GM20000 (cell line): ENCODE measurements around the gene ENC1.
"Not testable (repeated sequence)": the region's sequence is repeated elsewhere in the genome, so short reads cannot be mapped to it uniquely, and the experiment has no call there.

Experiments
- DNase-seq: peaks from one replicate; pipeline ENCODE4 v3.0.0; 2012; ENCODE audit warnings: low spot score
- CTCF ChIP-seq: IDR thresholded peaks from 2 replicates; pipeline ENCODE4 v1.5.1; 2012; ENCODE audit warnings: mild to moderate bottlenecking, control low read depth; ENCODE audit errors: extremely low read depth, missing control alignments

The ENC1 gene

GRCh38 chr5:74640450-74640953 is at the start of gene ENC1:
Gene ENC1, minus strand, starts transcription at chr5:74640728. Its CDS starts 4,243 bp downstream, at chr5:74636485.
- peak; percentile 14 for TF ChIP-seq CTCF
- DNase-seq, result peak; percentile 74

GRCh38 chr5:74686962-74687751 is 46.6 kb upstream of the ENC1 start:
- no peak for DNase-seq
- TF ChIP-seq CTCF, result no peak

DNA sequence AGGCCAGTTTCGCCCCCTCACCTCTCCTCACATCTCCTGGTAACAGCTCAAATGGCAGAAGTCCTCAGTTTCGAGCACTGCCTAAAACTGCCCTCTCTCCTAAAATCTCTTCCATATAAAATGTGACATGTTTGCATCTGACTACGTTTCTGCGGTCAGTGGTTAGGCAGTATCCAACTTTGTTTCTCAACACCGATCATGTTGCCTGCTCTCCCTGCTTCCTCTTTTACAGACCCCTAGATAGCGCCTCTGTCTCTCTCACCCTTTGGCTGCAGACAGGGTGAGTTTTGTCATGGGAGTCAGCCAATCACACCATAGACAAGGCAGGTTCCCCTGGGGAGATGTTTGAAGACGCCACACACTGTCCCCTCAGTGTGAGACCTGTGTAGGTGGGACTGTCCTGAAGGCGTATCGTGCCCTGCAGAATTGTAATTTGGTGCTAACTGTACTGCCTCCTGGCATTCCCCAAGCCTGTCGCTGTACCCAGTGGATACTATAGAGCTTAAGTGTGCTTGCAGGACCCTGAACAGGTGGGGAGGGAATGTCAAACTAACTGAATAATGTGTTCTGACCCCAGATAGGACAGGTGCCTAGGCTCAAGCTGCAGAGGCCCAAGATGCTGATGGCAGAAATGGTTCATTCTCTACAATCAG is 45.6 kb upstream of the ENC1 start:
- peak; percentile 66 for DNase-seq
- TF ChIP-seq CTCF, result no peak

DNA sequence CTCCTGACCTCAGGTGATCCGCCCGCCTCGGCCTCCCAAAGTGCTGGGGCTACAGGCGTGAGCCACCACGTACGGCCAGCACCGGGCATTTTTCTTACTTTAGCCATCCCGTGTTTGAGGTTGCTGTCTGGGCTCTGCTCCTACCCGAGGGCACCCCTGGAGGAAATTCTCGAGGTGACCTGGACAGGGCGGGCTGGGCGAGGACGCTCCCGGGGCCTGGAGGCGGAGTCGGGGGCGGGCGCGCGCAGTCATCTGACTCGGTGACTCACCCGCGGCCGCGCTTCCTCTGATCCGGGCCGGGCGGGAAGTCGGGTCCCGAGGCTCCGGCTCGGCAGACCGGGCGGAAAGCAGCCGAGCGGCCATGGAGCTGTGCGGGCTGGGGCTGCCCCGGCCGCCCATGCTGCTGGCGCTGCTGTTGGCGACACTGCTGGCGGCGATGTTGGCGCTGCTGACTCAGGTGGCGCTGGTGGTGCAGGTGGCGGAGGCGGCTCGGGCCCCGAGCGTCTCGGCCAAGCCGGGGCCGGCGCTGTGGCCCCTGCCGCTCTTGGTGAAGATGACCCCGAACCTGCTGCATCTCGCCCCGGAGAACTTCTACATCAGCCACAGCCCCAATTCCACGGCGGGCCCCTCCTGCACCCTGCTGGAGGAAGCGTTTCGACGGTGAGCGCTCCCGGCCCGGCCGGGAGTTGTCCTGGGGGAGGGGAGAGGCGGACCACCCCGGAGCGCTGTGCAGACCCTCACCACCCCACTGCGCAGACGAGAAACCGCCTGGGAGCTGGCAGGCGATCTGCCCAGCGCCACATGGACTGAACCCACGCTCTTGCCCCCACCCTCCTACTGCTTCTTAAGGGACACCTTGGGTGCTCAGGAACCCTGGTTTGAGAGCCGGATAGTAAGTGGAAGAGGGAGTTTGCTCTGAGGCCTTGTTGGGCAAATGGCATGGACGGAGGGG is 44.6 kb upstream of the ENC1 start, which contains the start of gene HEXB:
HEXB (plus strand) TSS at position 334 of the 952 bp plus-strand sequence; CDS start at position 362, 28 bp downstream.
- DNase-seq, result peak; percentile 90
- TF ChIP-seq CTCF, result peak; percentile 2

GRCh38 chr5:74679966-74680365 is 39.4 kb upstream of the ENC1 start:
- no peak for DNase-seq
- TF ChIP-seq CTCF, result no peak

DNA sequence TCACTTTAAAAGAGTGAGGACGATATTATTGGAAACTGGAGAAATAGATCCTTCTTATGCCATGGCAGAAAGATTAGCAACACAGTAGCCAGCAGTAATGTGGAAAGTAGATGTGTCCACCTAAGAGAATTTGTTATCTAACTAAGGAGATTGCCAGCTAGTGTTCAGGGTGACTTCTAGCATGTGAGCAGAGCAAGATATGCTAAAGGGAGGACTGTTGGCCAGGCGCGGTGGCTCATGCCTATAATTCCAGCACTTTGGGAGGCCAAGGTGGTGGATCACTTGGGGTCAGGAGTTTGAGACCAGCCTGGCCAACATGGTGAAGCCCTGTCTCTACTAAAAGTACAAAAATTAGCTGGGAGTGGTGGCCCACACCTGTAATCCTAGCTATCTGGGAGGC is 38.8 kb upstream of the ENC1 start:
- DNase-seq, result not testable (repeated sequence)

GRCh38 chr5:74678123-74678522 is 37.6 kb upstream of the ENC1 start:
- not testable (repeated sequence) for DNase-seq

DNA sequence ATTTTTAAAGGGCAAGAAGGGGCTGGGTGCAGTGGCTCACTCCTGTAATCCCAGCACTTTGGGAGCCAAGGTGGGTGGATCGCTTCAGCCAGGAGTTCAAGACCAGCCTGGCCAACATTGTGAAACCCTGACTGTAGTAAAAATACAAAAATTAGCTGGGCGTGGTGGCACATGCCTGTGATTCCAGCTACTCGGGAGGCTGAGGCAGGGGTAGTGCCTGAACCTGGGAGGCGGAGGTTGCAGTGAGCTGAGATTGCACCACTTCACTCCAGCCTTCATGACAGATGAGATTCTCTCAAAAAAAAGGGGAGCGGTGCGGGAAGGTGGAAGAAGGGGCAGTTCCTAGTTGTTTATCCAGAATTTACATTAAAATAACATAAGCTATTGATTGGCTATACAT is 35.9 kb upstream of the ENC1 start:
- DNase-seq, result not testable (repeated sequence)
